ENCODE measurements around the gene EREG. TPM values are rescaled to one million over a fixed set of nuclear protein-coding genes. Genes with fewer than 3 reads are reported as not detected.

EREG gene
- total RNA-seq, 1 donor from 2014 or later: not detected

GRCh38 chr4:74420863-74421262 is 55.9 kb downstream of the EREG start:
- H3K36me3 Mint-ChIP-seq (ENCODE audit: low read depth, unreplicated experiment): no peaks in the 10 kb centered on the region

GRCh38 chr4:74423104-74423503 is 58.2 kb downstream of the EREG start:
- H3K9me3 Mint-ChIP-seq (ENCODE audit: unreplicated experiment): no peaks in the 10 kb centered on the region
- no peak for DNase-seq (ENCODE audit: low spot score)
- TF ChIP-seq CTCF (IDR thresholded peaks at IDR 0.05; ENCODE audit: unreplicated experiment): no peak
- H3K4me3 Mint-ChIP-seq (ENCODE audit: unreplicated experiment): no peak overlapping the region
- no peaks in the 10 kb centered on the region for H3K36me3 Mint-ChIP-seq (ENCODE audit: low read depth, unreplicated experiment)
- peaks cover 2% of the 10 kb centered on the region for H3K27me3 Mint-ChIP-seq (ENCODE audit: unreplicated experiment)
- H3K27ac Mint-ChIP-seq (ENCODE audit: unreplicated experiment): no peak overlapping the region
- no peaks in the 10 kb centered on the region for H3K4me1 Mint-ChIP-seq (ENCODE audit: unreplicated experiment)

More at GRCh38 chr4:74420863-74421262, 55.9 kb downstream of the EREG start:
- H3K27ac Mint-ChIP-seq (ENCODE audit: unreplicated experiment): no peak overlapping the region
- DNase-seq (ENCODE audit: low spot score): no peak
- H3K27me3 Mint-ChIP-seq (ENCODE audit: unreplicated experiment): peaks cover 3% of the 10 kb centered on the region
- no peaks in the 10 kb centered on the region for H3K4me1 Mint-ChIP-seq (ENCODE audit: unreplicated experiment)
- no peak for TF ChIP-seq CTCF (IDR thresholded peaks at IDR 0.05; ENCODE audit: unreplicated experiment)
- no peaks in the 10 kb centered on the region for H3K9me3 Mint-ChIP-seq (ENCODE audit: unreplicated experiment)
- no peak overlapping the region for H3K4me3 Mint-ChIP-seq (ENCODE audit: unreplicated experiment)

GRCh38 chr4:74424111-74424510 is 59.2 kb downstream of the EREG start:
- H3K9me3 Mint-ChIP-seq (ENCODE audit: unreplicated experiment): no peaks in the 10 kb centered on the region
- H3K4me3 Mint-ChIP-seq (ENCODE audit: unreplicated experiment): no peak overlapping the region
- no peak for TF ChIP-seq CTCF (IDR thresholded peaks at IDR 0.05; ENCODE audit: unreplicated experiment)
- no peaks in the 10 kb centered on the region for H3K36me3 Mint-ChIP-seq (ENCODE audit: low read depth, unreplicated experiment)
- no peak overlapping the region for H3K27ac Mint-ChIP-seq (ENCODE audit: unreplicated experiment)
- H3K27me3 Mint-ChIP-seq (ENCODE audit: unreplicated experiment): peaks cover 2% of the 10 kb centered on the region
- no peaks in the 10 kb centered on the region for H3K4me1 Mint-ChIP-seq (ENCODE audit: unreplicated experiment)
- DNase-seq (ENCODE audit: low spot score): no peak

- H3K36me3 Mint-ChIP-seq (ENCODE audit: low read depth, unreplicated experiment): no peaks in the 10 kb centered on the region
- no peak overlapping the region for H3K4me3 Mint-ChIP-seq (ENCODE audit: unreplicated experiment)
- H3K4me1 Mint-ChIP-seq (ENCODE audit: unreplicated experiment): no peaks in the 10 kb centered on the region
- H3K9me3 Mint-ChIP-seq (ENCODE audit: unreplicated experiment): no peaks in the 10 kb centered on the region
- no peak for DNase-seq (ENCODE audit: low spot score)
- TF ChIP-seq CTCF (IDR thresholded peaks at IDR 0.05; ENCODE audit: unreplicated experiment): no peak
- peaks cover 2% of the 10 kb centered on the region for H3K27me3 Mint-ChIP-seq (ENCODE audit: unreplicated experiment)
- no peak overlapping the region for H3K27ac Mint-ChIP-seq (ENCODE audit: unreplicated experiment)
Measured at GRCh38 chr4:74426101-74426500, 61.2 kb downstream of the EREG start.

GRCh38 chr4:74428276-74428675 is 63.3 kb downstream of the EREG start:
- Mint-ChIP-seq H3K9me3 (ENCODE audit: unreplicated experiment) (no peaks in the 10 kb centered on the region), H3K4me3 (ENCODE audit: unreplicated experiment) (no peak overlapping the region), H3K27ac (ENCODE audit: unreplicated experiment) (no peak overlapping the region), H3K4me1 (ENCODE audit: unreplicated experiment) (no peaks in the 10 kb centered on the region), H3K27me3 (ENCODE audit: unreplicated experiment) (no peaks in the 10 kb centered on the region), H3K36me3 (ENCODE audit: low read depth, unreplicated experiment) (no peaks in the 10 kb centered on the region)
- TF ChIP-seq CTCF (IDR thresholded peaks at IDR 0.05; ENCODE audit: unreplicated experiment): no peak
- DNase-seq (ENCODE audit: low spot score): no peak
